ENCODE measurements around the gene PCDHGB2. TPM values are rescaled to one million over a fixed set of nuclear protein-coding genes. Genes with fewer than 3 reads are reported as not detected.

The PCDHGB2 gene
- total and polyA plus RNA-seq, 2 of the 4 experiments (the other 2 are of a cell fraction): 2.6 to 3.0 TPM

GRCh38 chr5:141351591-141351990 lies 8.2 kb upstream of the PCDHGB2 start:
- intact Hi-C loops (cut with micrococcal nuclease) (no loop called here), dilution Hi-C loops (cut with HindIII; ENCODE audit: low sequenced_read_pairs, unreplicated experiment) (no loop called here), in situ Hi-C loops (cut with MboI; ENCODE audit: low sequenced_read_pairs) (no loop called here)
- BruUV-seq (replicated peaks): no TSS peak
- no peaks in the 10 kb centered on the region for H3K4me1 ChIP-seq (ENCODE audit: control insufficient read depth, insufficient read depth, low read length)
- no peak overlapping the region for H3K56ac ChIP-seq (ENCODE audit: extremely low read depth, insufficient read depth, low read length)
- no peak overlapping the region for H3K4ac ChIP-seq (ENCODE audit: low read depth, low read length)
- no peaks in the 10 kb centered on the region for H3K79me1 ChIP-seq (ENCODE audit: low read depth in 1 of 2, low read length in 2 of 2)
- no peak overlapping the region for H2AFZ ChIP-seq (replicated peaks; ENCODE audit: low read length, poor library complexity)
- no peaks in the 10 kb centered on the region for H3K27me3 ChIP-seq (ENCODE audit: control insufficient read depth, insufficient read depth, low read length)
- WGBS, 2 experiments (ENCODE audit: extremely low coverage in 2 of 2, insufficient read length in 1 of 2): 37% methylated on average over 7 of the region's 36 CpGs; no CpG with 5 or more reads in 1 of the 2 experiments
- no peak overlapping the region for H4K5ac ChIP-seq (ENCODE audit: low read depth, low read length)
- H2AK9ac ChIP-seq (replicated peaks; ENCODE audit: low read depth, low read length, poor library complexity): no peak overlapping the region
- no peak overlapping the region for H3K23ac ChIP-seq (ENCODE audit: low read depth, low read length)
- no peak overlapping the region for H4K91ac ChIP-seq (ENCODE audit: insufficient read depth, low read depth, low read length)
- no peak overlapping the region for H3K14ac ChIP-seq (replicated peaks; ENCODE audit: low read depth, low read length)
- H3K18ac ChIP-seq (ENCODE audit: low read depth, low read length): no peak overlapping the region
- H3K9me3 ChIP-seq (ENCODE audit: control insufficient read depth, insufficient read depth, low read length): peaks cover 41% of the 10 kb centered on the region
- no peaks in the 10 kb centered on the region for H3K9me1 ChIP-seq (ENCODE audit: insufficient read depth, low read length)
- TF ChIP-seq, protein P1, sequence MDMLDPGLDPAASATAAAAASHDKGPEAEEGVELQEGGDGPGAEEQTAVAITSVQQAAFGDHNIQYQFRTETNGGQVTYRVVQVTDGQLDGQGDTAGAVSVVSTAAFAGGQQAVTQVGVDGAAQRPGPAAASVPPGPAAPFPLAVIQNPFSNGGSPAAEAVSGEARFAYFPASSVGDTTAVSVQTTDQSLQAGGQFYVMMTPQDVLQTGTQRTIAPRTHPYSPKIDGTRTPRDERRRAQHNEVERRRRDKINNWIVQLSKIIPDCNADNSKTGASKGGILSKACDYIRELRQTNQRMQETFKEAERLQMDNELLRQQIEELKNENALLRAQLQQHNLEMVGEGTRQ (IDR thresholded peaks at IDR 0.05; ENCODE audit: low read depth, low read length): no peak
- no peak for TF ChIP-seq RAD21 (IDR thresholded peaks at IDR 0.05; ENCODE audit: low read length)
- H2BK20ac ChIP-seq (ENCODE audit: low read depth, low read length): no peak overlapping the region
- H3K4me3 ChIP-seq (ENCODE audit: insufficient read depth, low read depth, low read length): no peak overlapping the region
- H3K27ac ChIP-seq (ENCODE audit: insufficient read depth, low read length): no peak overlapping the region
- H4K8ac ChIP-seq (ENCODE audit: low read depth in 2 of 2, low read length in 2 of 2): no peak overlapping the region
- H3K4me2 ChIP-seq (ENCODE audit: low read depth, low read length): no peak overlapping the region
- H2BK15ac ChIP-seq (ENCODE audit: low read depth, low read length): no peak overlapping the region
- H2AK5ac ChIP-seq (ENCODE audit: low read depth, low read length): no peak overlapping the region
- no peak overlapping the region for H2BK5ac ChIP-seq (ENCODE audit: low read depth, low read length, poor library complexity, severe bottlenecking)
- ChIA-PET POLR2A (ENCODE audit: unreplicated experiment) (no interaction called here), CTCF (no interaction called here)
- no peaks in the 10 kb centered on the region for H4K20me1 ChIP-seq (ENCODE audit: insufficient read depth, low read length)
- no peak for ATAC-seq (ENCODE audit: low read depth)
- peaks cover 5% of the 10 kb centered on the region; the same call in 1 of the 2 replicates for H3K36me3 ChIP-seq (ENCODE audit: control insufficient read depth, insufficient read depth, low read length)
- H3K9ac ChIP-seq (ENCODE audit: low read depth, low read length): no peak overlapping the region
- H2BK120ac ChIP-seq (ENCODE audit: low read depth, low read length): no peak overlapping the region
- no peak for DNase-seq

Data from IMR-90 (cell line).